Activated naive CD8-positive, alpha-beta T cell (primary cell): ENCODE data around the gene GPR35.

Source experiments
- H3K27ac Mint-ChIP-seq: one replicate; pipeline ENCODE4 v1.8.0; 2021; ENCODE audit warnings: mixed read lengths
- H3K27me3 Mint-ChIP-seq: one replicate; pipeline ENCODE4 v1.8.0; 2021; ENCODE audit warnings: mixed read lengths
- H3K36me3 Mint-ChIP-seq: one replicate; pipeline ENCODE4 v1.8.0; 2021; ENCODE audit warnings: mixed read lengths
- H3K4me1 Mint-ChIP-seq: one replicate; pipeline ENCODE4 v1.8.0; 2021; ENCODE audit warnings: low read depth, mixed read lengths
- H3K4me3 Mint-ChIP-seq: one replicate; pipeline ENCODE4 v1.8.0; 2021; ENCODE audit warnings: mild to moderate bottlenecking, mixed read lengths
- H3K9me3 Mint-ChIP-seq: one replicate; pipeline ENCODE4 v1.8.0; 2021; ENCODE audit warnings: low read depth, mixed read lengths

Gene GPR35

DNA sequence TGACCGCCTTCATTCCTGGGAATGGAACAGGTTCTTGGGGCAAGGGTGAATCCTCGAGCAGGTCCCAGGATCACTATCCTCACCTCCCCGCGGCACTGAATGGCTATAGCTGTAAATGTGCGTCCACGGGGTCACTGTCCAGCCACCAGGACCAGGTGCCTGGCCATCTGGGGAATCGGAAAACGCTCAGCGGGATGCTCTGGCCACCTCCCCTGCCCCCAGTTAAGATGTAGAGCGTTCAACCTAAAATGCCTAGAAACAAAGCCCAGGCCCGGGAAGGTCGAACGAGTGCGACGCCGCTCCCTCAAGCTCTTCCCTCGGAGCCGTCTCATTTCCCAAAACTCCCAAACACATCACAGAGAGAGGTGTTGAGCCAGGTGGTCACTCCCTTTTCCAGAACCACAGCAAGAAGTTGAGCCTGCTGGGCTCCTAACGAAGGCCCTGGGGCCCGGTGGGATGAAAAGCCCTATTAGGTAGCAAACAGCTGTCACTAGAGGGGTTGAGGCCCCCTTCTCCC lies 39.5 kb upstream of the GPR35 start:
- H3K4me3 Mint-ChIP-seq = peak overlapping the region; percentile 97
- peaks cover 49% of the 10 kb centered on the region for H3K4me1 Mint-ChIP-seq
- H3K27ac Mint-ChIP-seq = peak overlapping the region; percentile 85
- H3K27me3 Mint-ChIP-seq = no peaks in the 10 kb centered on the region
- H3K9me3 Mint-ChIP-seq = no peaks in the 10 kb centered on the region
- peaks cover 6% of the 10 kb centered on the region for H3K36me3 Mint-ChIP-seq

DNA sequence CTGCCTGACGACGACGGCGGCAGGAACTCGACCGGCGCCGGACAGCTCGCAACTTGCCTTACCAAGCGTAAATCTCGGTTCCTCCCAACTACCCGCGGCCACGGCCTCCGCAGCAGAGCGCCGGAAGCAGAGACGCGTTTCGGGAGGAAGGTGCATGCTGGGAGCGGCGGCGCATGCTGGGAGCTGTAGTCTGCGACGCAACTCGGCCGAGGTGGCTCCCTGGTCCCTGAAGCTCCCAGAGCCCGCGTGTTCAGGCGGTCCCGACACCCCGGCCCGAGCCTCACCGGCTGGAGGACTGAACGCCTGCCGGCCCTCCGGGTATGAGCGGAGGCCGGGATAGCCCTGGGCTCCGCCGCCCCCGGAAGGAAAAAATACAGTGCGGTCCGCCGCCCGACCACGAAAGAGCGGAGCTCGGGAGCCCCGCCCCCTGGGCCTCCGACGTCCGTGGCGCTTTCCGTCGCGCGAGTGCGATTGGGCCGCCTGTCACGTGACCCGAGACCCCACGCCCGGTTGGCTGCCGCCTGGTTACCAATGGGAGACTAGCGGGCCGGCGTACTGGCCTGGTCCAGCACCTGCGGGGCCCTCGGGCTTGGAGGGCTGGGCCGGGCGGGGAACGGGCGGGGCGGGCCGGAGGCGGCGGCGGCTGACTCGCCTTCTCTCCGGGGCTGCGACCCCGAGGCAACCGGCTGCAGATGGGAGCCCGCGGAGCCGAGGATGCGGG lies 38.9 kb upstream of the GPR35 start, which contains the start of gene CAPN10:
Gene CAPN10, plus strand, starts transcription at position 537 of the 721 bp plus-strand sequence. Its CDS starts 178 bp downstream, at position 715.
- Mint-ChIP-seq H3K36me3 (peaks cover 1% of the 10 kb centered on the region), H3K9me3 (no peaks in the 10 kb centered on the region), H3K4me3 (peak within 1 kb of the TSS; percentile 97), H3K27me3 (no peaks in the 10 kb centered on the region), H3K27ac (peak within 1 kb of the TSS; percentile 85), H3K4me1 (peaks cover 49% of the 10 kb centered on the region)

DNA sequence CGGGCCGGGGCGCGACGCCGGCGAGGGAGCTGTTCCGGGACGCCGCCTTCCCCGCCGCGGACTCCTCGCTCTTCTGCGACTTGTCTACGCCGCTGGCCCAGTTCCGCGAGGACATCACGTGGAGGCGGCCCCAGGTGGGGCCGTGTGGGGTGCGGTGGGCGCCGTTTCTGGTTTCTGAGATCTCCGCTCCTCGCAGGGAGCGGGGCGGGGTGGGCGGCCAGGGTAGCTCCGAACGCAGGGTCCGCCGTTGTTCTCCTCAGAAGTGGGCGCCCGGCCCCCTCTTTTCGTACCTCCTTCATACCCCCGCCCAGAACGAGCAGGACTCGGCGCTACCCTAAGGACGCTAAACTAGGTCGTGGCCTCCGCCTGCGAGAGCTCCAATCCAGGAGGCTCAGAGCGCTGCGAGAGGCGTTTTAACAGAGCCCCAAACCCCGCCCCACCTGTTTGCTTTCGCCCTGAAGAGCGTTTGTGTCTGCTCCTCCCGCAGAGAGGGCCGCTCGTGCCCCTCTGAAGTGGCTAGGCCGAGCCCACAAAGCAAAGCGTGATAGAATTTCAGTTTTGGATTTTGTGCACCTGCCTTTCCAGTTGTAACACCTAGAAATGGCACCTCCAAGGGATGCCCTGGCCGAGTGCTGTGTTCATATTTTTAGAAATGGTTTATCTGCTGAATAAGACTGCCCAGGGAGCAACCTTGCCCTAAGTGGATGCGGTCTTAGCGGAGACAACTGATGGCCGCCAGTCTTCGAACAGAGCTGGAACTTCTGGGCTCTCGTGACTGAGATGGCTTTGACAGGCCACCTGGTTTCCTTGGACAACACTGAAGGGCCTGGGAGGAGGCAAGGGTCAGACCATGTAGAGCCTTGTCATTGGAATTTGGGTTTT lies 38.1 kb upstream of the GPR35 start:
- Mint-ChIP-seq H3K36me3 (no peaks in the 10 kb centered on the region), H3K27me3 (no peaks in the 10 kb centered on the region), H3K9me3 (no peaks in the 10 kb centered on the region), H3K27ac (peak overlapping the region; percentile 72), H3K4me1 (peaks cover 49% of the 10 kb centered on the region), H3K4me3 (peak overlapping the region; percentile 86)

- H3K4me3 Mint-ChIP-seq = peak overlapping the region; percentile 86
- no peaks in the 10 kb centered on the region for H3K27me3 Mint-ChIP-seq
- H3K9me3 Mint-ChIP-seq = no peaks in the 10 kb centered on the region
- no peaks in the 10 kb centered on the region for H3K36me3 Mint-ChIP-seq
- peak overlapping the region; percentile 72 for H3K27ac Mint-ChIP-seq
- H3K4me1 Mint-ChIP-seq = peaks cover 42% of the 10 kb centered on the region
Measured at GRCh38 chr2:240588006-240588655, 37.1 kb upstream of the GPR35 start.

- H3K27ac Mint-ChIP-seq = peak overlapping the region; percentile 7
- H3K4me3 Mint-ChIP-seq = peak overlapping the region; percentile 86
- no peaks in the 10 kb centered on the region for H3K36me3 Mint-ChIP-seq
- H3K27me3 Mint-ChIP-seq = no peaks in the 10 kb centered on the region
- H3K9me3 Mint-ChIP-seq = no peaks in the 10 kb centered on the region
- peaks cover 39% of the 10 kb centered on the region for H3K4me1 Mint-ChIP-seq
Measured at GRCh38 chr2:240588669-240589068, 36.6 kb upstream of the GPR35 start.

GRCh38 chr2:240589375-240589774 lies 35.9 kb upstream of the GPR35 start:
- H3K9me3 Mint-ChIP-seq = no peaks in the 10 kb centered on the region
- H3K27ac Mint-ChIP-seq = no peak overlapping the region
- no peak overlapping the region for H3K4me3 Mint-ChIP-seq
- H3K27me3 Mint-ChIP-seq = no peaks in the 10 kb centered on the region
- no peaks in the 10 kb centered on the region for H3K36me3 Mint-ChIP-seq
- peaks cover 37% of the 10 kb centered on the region for H3K4me1 Mint-ChIP-seq

- H3K36me3 Mint-ChIP-seq = no peaks in the 10 kb centered on the region
- H3K27me3 Mint-ChIP-seq = no peaks in the 10 kb centered on the region
- H3K9me3 Mint-ChIP-seq = no peaks in the 10 kb centered on the region
- no peak overlapping the region for H3K27ac Mint-ChIP-seq
- H3K4me3 Mint-ChIP-seq = no peak overlapping the region
- peaks cover 30% of the 10 kb centered on the region for H3K4me1 Mint-ChIP-seq
Measured at GRCh38 chr2:240589850-240590525, 35.3 kb upstream of the GPR35 start.

GRCh38 chr2:240590681-240591111 lies 34.6 kb upstream of the GPR35 start:
- Mint-ChIP-seq H3K4me3 (no peak overlapping the region), H3K27me3 (no peaks in the 10 kb centered on the region), H3K4me1 (peaks cover 28% of the 10 kb centered on the region), H3K36me3 (no peaks in the 10 kb centered on the region), H3K9me3 (no peaks in the 10 kb centered on the region), H3K27ac (no peak overlapping the region)

DNA sequence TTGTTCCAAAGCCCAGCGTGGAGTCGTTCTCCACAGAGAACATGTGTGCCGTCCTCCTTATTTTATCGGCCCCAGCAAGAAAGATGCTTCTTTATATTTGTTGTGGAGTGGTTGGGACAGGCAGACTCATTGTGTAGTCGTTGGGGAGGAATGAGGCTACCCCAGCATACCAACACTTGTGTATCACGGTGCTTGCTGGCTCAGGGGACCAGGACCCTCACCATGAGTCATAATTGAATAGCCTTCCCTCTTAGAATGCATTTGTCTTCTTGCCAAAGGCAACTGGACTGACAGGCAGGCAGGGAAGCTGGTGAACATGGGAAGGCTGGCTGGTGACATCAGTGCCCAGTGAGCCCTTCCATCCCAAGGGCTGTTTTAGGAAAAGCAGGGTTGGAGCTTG lies 34.1 kb upstream of the GPR35 start:
- peaks cover 27% of the 10 kb centered on the region for H3K4me1 Mint-ChIP-seq

GRCh38 chr2:240591784-240592183 lies 33.5 kb upstream of the GPR35 start:
- Mint-ChIP-seq H3K36me3 (no peaks in the 10 kb centered on the region), H3K4me3 (no peak overlapping the region), H3K27ac (no peak overlapping the region), H3K27me3 (no peaks in the 10 kb centered on the region), H3K4me1 (peaks cover 27% of the 10 kb centered on the region), H3K9me3 (no peaks in the 10 kb centered on the region)

More for the DNA sequence above, 34.1 kb upstream of the GPR35 start:
- Mint-ChIP-seq H3K4me3 (no peak overlapping the region), H3K36me3 (no peaks in the 10 kb centered on the region), H3K9me3 (no peaks in the 10 kb centered on the region), H3K27ac (no peak overlapping the region), H3K27me3 (no peaks in the 10 kb centered on the region)

- Mint-ChIP-seq H3K4me3 (no peak overlapping the region), H3K9me3 (no peaks in the 10 kb centered on the region), H3K27me3 (no peaks in the 10 kb centered on the region), H3K36me3 (no peaks in the 10 kb centered on the region), H3K27ac (no peak overlapping the region), H3K4me1 (peaks cover 16% of the 10 kb centered on the region)
Measured at GRCh38 chr2:240593026-240593702, 32.1 kb upstream of the GPR35 start.

- Mint-ChIP-seq H3K27me3 (no peaks in the 10 kb centered on the region), H3K4me3 (no peak overlapping the region), H3K4me1 (peaks cover 9% of the 10 kb centered on the region), H3K27ac (no peak overlapping the region), H3K36me3 (no peaks in the 10 kb centered on the region), H3K9me3 (no peaks in the 10 kb centered on the region)
Measured at GRCh38 chr2:240593703-240594451, 31.4 kb upstream of the GPR35 start.

GRCh38 chr2:240594511-240595380 lies 30.5 kb upstream of the GPR35 start:
- H3K9me3 Mint-ChIP-seq = no peaks in the 10 kb centered on the region
- H3K27ac Mint-ChIP-seq = no peak overlapping the region
- no peak overlapping the region for H3K4me3 Mint-ChIP-seq
- H3K4me1 Mint-ChIP-seq = peaks cover 3% of the 10 kb centered on the region
- H3K27me3 Mint-ChIP-seq = no peaks in the 10 kb centered on the region
- H3K36me3 Mint-ChIP-seq = no peaks in the 10 kb centered on the region
